SK-N-DZ (cell line): ENCODE measurements around the gene HACD3. TPM values are rescaled to one million over a fixed set of nuclear protein-coding genes. Genes with fewer than 3 reads are reported as not detected.

Source experiments
- DNase-seq: peaks from one replicate; pipeline ENCODE4 v3.0.0-alpha.2; 2015; ENCODE audit warnings: low spot score
- polyA plus RNA-seq, 2 experiments: library from polyadenylated mRNA; depleted of rRNA; stranded (reverse); fragments of >200 nt; gene quantifications; 2 replicates each; pipeline ENCODE4 v1.2.3, GENCODE V29; 2014

The HACD3 gene
- 215 and 250 TPM in 2 replicates for polyA plus RNA-seq (2014; cell fraction: cytosol; rRNA removed)
- polyA plus RNA-seq (2014; cell fraction: nucleus; rRNA removed), result 69.8 and 78.5 TPM in 2 replicates

- DNase-seq, result peak; percentile 91
Observed at GRCh38 chr15:65530318-65531111, at the start of gene HACD3. HACD3 (plus strand) TSS chr15:65530463; CDS start chr15:65530632, 169 bp downstream.

GRCh38 chr15:65484876-65485275 is 45.4 kb upstream of the HACD3 start:
- DNase-seq, result no peak

- DNase-seq, result no peak
Observed at GRCh38 chr15:65494076-65494475, 36.2 kb upstream of the HACD3 start.

- DNase-seq, result no peak
Observed at GRCh38 chr15:65509321-65509720, 20.9 kb upstream of the HACD3 start.

GRCh38 chr15:65512189-65512588 is 18.1 kb upstream of the HACD3 start:
- no peak for DNase-seq

GRCh38 chr15:65512807-65513416 is 17.4 kb upstream of the HACD3 start:
- DNase-seq, result no peak

GRCh38 chr15:65516997-65517865 is 13.0 kb upstream of the HACD3 start, which contains the start of gene DPP8:
DPP8 (minus strand) TSS chr15:65517689; CDS start chr15:65512553, 5,136 bp downstream.
- peak; percentile 95 for DNase-seq

- no peak for DNase-seq
Observed at GRCh38 chr15:65517866-65518207, 12.4 kb upstream of the HACD3 start.

GRCh38 chr15:65518633-65519285 is 11.5 kb upstream of the HACD3 start:
- DNase-seq, result no peak

GRCh38 chr15:65521350-65521749 is 8.9 kb upstream of the HACD3 start:
- DNase-seq, result no peak

- DNase-seq, result no peak
Observed at GRCh38 chr15:65524226-65524625, 6.0 kb upstream of the HACD3 start.

- DNase-seq, result no peak
Observed at GRCh38 chr15:65525622-65526021, 4.6 kb upstream of the HACD3 start.

GRCh38 chr15:65528461-65529060 is 1.7 kb upstream of the HACD3 start:
- DNase-seq, result no peak

GRCh38 chr15:65529762-65530317 is 423 bp upstream of the HACD3 start:
- DNase-seq, result no peak

GRCh38 chr15:65532738-65533051 is 2.4 kb downstream of the HACD3 start:
- no peak for DNase-seq

- DNase-seq, result no peak
Observed at GRCh38 chr15:65533057-65533756, 2.9 kb downstream of the HACD3 start.

GRCh38 chr15:65535192-65535591 is 4.9 kb downstream of the HACD3 start:
- DNase-seq, result no peak

- no peak for DNase-seq
Observed at GRCh38 chr15:65540314-65540713, 10.1 kb downstream of the HACD3 start.

- no peak for DNase-seq
Observed at GRCh38 chr15:65541231-65541820, 11.1 kb downstream of the HACD3 start.

- no peak for DNase-seq
Observed at GRCh38 chr15:65547841-65548240, 17.6 kb downstream of the HACD3 start.
